GM18951 (cell line): ENCODE data around the gene ASIC3.
A peak's percentile ranks its signal among the peaks of the same experiment; 100 is the strongest.

ENCODE experiments used
- POLR2A ChIP-seq: IDR thresholded peaks from 4 replicates; pipeline ENCODE4 v1.6.1; 2011; ENCODE audit warnings: mild to moderate bottlenecking; ENCODE audit not compliant: insufficient read length, insufficient read depth; ENCODE audit errors: extremely low read depth
- in situ Hi-C: fragments of 300-500 bp; cut with MboI; formaldehyde crosslinking; loops from one replicate; pipeline ENCODE4 v1.12.0; 2022; ENCODE audit warnings: low sequenced_read_pairs, mixed read lengths, inconsistent platforms; ENCODE audit not compliant: unreplicated experiment

The ASIC3 gene

GRCh38 chr7:151087245-151088018 is 39.1 kb downstream of the ASIC3 start:
- peak; percentile 55 for TF ChIP-seq POLR2A
- in situ Hi-C loops: no loop called here

- in situ Hi-C loops: no loop called here
- TF ChIP-seq POLR2A: no peak
Observed at GRCh38 chr7:151088019-151088855, 39.9 kb downstream of the ASIC3 start.

GRCh38 chr7:151088856-151089699 is 40.7 kb downstream of the ASIC3 start:
- TF ChIP-seq POLR2A: no peak
- in situ Hi-C loops: no loop called here

GRCh38 chr7:151089893-151090730 is 41.8 kb downstream of the ASIC3 start:
- in situ Hi-C loops: no loop called here

GRCh38 chr7:151091003-151091402 is 42.7 kb downstream of the ASIC3 start:
- in situ Hi-C loops: no loop called here

More at GRCh38 chr7:151089893-151090730, 41.8 kb downstream of the ASIC3 start:
- TF ChIP-seq POLR2A: no peak

GRCh38 chr7:151091431-151091830 is 43.1 kb downstream of the ASIC3 start:
- in situ Hi-C loops: no loop called here
- no peak for TF ChIP-seq POLR2A

More at GRCh38 chr7:151091003-151091402, 42.7 kb downstream of the ASIC3 start:
- no peak for TF ChIP-seq POLR2A

GRCh38 chr7:151091988-151092387 is 43.7 kb downstream of the ASIC3 start:
- in situ Hi-C loops: no loop called here
- TF ChIP-seq POLR2A: no peak

GRCh38 chr7:151093748-151094147 is 45.4 kb downstream of the ASIC3 start:
- in situ Hi-C loops: no loop called here

GRCh38 chr7:151094675-151095074 is 46.3 kb downstream of the ASIC3 start:
- TF ChIP-seq POLR2A: no peak
- in situ Hi-C loops: no loop called here

More at GRCh38 chr7:151093748-151094147, 45.4 kb downstream of the ASIC3 start:
- no peak for TF ChIP-seq POLR2A

GRCh38 chr7:151095123-151095797 is 46.9 kb downstream of the ASIC3 start:
- in situ Hi-C loops: no loop called here

GRCh38 chr7:151095828-151096475 is 47.6 kb downstream of the ASIC3 start:
- in situ Hi-C loops: no loop called here
- TF ChIP-seq POLR2A: no peak

More at GRCh38 chr7:151095123-151095797, 46.9 kb downstream of the ASIC3 start:
- no peak for TF ChIP-seq POLR2A

GRCh38 chr7:151099486-151100211 is 51.3 kb downstream of the ASIC3 start:
- TF ChIP-seq POLR2A: no peak
- in situ Hi-C loops: no loop called here
